Uterus (tissue), 4 donors: ENCODE results near the gene HSPG2. TPM values are rescaled to one million over a fixed set of nuclear protein-coding genes. Genes with fewer than 3 reads are reported as not detected.

Source experiments
- DNase-seq, 2 donors: peaks; one replicate each; pipeline ENCODE4 v3.0.0-alpha.2; 2019 to 2020
- H3K27ac ChIP-seq, 2 donors: fragments of 200-600 bp; sonication (generic); 1 replicate in 1 of 2; 2 replicates in 1 of 2; pipeline ENCODE4 v1.5.1; 2016 to 2018
- H3K27me3 ChIP-seq, 2 donors: fragments of 200-600 bp; sonication (generic); one replicate each; pipeline ENCODE4 v1.5.1; 2018 to 2019; ENCODE audit warnings: control low read depth in 1 of 2
- H3K36me3 ChIP-seq, 2 donors: fragments of 200-600 bp; sonication (generic); one replicate each; pipeline ENCODE4 v1.5.1; 2019; ENCODE audit warnings: control low read depth in 1 of 2
- H3K4me1 ChIP-seq, 2 donors: fragments of 200-600 bp; sonication (generic); one replicate each; pipeline ENCODE4 v1.5.1; 2018 to 2019; ENCODE audit warnings: control low read depth in 1 of 2
- H3K4me3 ChIP-seq, 2 donors: fragments of 200-600 bp; sonication (generic); 1 replicate in 1 of 2; 2 replicates in 1 of 2; pipeline ENCODE4 v1.5.1; 2018 to 2019; ENCODE audit warnings: mild to moderate bottlenecking in 1 of 2
- H3K9me3 ChIP-seq, 2 donors: fragments of 200-600 bp; sonication (generic); one replicate each; pipeline ENCODE4 v1.5.1; 2019; ENCODE audit warnings: control low read depth in 1 of 2
- POLR2A ChIP-seq, 2 donors: fragments of 450-650 bp; IDR thresholded peaks; one replicate each; pipeline ENCODE4 v1.6.1; 2016; ENCODE audit warnings: antibody characterized with exemption in 2 of 2, mild to moderate bottlenecking in 1 of 2, moderate library complexity in 1 of 2
- intact Hi-C: fragments of 100-400 bp; cut with DNase I; formaldehyde crosslinking; loops from one replicate; pipeline ENCODE4 v1.15.1; 2023; ENCODE audit warnings: low total_unique reads
- total RNA-seq, 4 donors: library from RNA; depleted of rRNA in 3 of 4; stranded (reverse); fragments of >200 nt in 3 of 4; gene quantifications; one replicate each; pipeline versions ENCODE4 v1.1.0 to v1.2.4, GENCODE V29; 2014 to 2023
- TF ChIP-seq, protein P1 (sequence below), 4 experiments: fragments of 200-600 bp in 2 of 4; fragments of 450-650 bp in 2 of 4; sonication (generic) in 2 of 4; IDR thresholded peaks; one replicate each; pipeline ENCODE4 v1.5.1; 2016 to 2019; ENCODE audit warnings: antibody characterized with exemption in 4 of 4, mild to moderate bottlenecking in 2 of 4, moderate library complexity in 1 of 4
- donor health status: DM: yes; HTN: yes; CAD: no.

Gene HSPG2
- total RNA-seq, 4 donors from 2014 or later: 96.8 to 677 (median 290) TPM

DNA sequence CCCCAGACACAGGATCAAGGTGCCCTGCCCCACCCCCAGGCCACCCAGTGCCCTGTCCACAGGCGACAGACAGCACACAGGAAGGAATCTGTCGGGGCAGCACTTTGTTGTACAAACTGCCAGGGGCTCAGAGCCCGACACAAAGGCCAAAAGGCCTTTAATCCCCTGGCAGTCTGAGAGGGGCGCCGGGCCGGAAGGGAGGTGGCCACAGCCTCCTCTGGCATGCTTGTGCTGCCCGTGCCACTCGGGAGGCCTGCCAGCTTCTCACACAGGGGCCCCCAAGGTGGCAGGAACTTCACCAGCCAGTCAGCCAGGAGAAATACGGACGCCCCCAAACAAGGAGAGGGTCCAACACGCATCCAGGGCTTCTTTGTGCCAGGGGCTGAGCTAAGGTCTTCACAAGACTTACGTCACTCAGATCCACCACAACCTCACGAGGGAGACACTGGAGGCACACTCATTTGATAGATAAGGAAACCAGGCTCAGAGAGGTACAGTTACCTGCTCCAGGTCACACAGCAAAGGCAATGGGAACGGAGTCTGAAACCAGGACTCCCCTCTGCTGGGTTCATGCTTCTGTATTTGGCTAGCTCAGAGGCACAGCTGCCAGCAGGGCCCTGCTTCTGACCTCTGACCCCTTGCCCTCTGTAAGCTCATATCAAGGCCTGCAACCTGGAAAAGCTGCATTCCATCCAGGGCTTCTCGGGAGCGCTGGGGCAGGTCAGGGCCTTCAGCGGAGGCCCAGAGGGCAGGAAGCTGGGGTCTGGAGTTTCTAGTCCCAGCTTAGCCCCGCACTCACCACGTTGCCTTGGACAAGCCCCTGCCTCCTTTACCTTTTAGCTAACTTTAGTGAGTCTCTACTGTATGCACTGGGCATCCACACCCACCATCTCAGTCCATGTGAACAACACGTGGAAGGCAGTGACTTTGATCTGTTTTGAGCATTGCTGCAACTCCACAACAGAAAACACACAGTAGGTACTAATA lies 34.8 kb downstream of the HSPG2 start:
- TF ChIP-seq POLR2A (IDR thresholded peaks at IDR 0.05): no peak
- TF ChIP-seq, protein P1, sequence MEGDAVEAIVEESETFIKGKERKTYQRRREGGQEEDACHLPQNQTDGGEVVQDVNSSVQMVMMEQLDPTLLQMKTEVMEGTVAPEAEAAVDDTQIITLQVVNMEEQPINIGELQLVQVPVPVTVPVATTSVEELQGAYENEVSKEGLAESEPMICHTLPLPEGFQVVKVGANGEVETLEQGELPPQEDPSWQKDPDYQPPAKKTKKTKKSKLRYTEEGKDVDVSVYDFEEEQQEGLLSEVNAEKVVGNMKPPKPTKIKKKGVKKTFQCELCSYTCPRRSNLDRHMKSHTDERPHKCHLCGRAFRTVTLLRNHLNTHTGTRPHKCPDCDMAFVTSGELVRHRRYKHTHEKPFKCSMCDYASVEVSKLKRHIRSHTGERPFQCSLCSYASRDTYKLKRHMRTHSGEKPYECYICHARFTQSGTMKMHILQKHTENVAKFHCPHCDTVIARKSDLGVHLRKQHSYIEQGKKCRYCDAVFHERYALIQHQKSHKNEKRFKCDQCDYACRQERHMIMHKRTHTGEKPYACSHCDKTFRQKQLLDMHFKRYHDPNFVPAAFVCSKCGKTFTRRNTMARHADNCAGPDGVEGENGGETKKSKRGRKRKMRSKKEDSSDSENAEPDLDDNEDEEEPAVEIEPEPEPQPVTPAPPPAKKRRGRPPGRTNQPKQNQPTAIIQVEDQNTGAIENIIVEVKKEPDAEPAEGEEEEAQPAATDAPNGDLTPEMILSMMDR (IDR thresholded peaks at IDR 0.05): no peak
- Histone ChIP-seq H3K4me1 (peaks cover 25 to 66% of the 10 kb centered on the region in 2 donors), H3K4me3 (no peak overlapping the region), H3K36me3 (no peaks in the 10 kb centered on the region), H3K27ac (peak overlapping the region; percentile 93), H3K9me3 (no peaks in the 10 kb centered on the region), H3K27me3 (no peaks in the 10 kb centered on the region)
- no peak for DNase-seq
- intact Hi-C loops: no loop called here

DNA sequence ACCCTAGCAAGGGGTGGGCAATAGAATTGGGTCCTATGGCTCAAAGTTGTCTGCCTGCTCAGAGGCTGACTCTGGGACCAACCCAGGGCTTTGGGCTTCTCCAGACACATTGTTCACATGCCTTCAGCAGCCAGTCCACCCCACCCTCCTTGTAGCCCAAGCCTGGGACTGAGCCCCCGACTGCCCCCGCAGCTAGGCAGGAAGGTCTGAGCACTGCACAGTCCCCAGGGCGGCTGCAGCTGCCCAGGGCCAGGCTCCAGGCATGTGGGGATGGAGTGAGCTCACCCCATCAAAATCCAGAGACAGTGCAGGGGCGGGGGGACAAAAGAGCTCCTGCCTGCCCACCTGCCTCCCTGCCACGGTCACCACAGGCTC lies 35.6 kb downstream of the HSPG2 start:
- H3K27ac ChIP-seq: peak overlapping the region; percentile 93
- H3K9me3 ChIP-seq: no peaks in the 10 kb centered on the region
- no peak overlapping the region for H3K4me3 ChIP-seq
- peak; percentile 58 to 62 for DNase-seq
- TF ChIP-seq, protein P1 (IDR thresholded peaks at IDR 0.05): no peak
- no peak for TF ChIP-seq POLR2A (IDR thresholded peaks at IDR 0.05)
- no peaks in the 10 kb centered on the region for H3K36me3 ChIP-seq
- intact Hi-C loops: no loop called here
- no peaks in the 10 kb centered on the region for H3K27me3 ChIP-seq
- H3K4me1 ChIP-seq: peaks cover 25 to 67% of the 10 kb centered on the region in 2 donors

DNA sequence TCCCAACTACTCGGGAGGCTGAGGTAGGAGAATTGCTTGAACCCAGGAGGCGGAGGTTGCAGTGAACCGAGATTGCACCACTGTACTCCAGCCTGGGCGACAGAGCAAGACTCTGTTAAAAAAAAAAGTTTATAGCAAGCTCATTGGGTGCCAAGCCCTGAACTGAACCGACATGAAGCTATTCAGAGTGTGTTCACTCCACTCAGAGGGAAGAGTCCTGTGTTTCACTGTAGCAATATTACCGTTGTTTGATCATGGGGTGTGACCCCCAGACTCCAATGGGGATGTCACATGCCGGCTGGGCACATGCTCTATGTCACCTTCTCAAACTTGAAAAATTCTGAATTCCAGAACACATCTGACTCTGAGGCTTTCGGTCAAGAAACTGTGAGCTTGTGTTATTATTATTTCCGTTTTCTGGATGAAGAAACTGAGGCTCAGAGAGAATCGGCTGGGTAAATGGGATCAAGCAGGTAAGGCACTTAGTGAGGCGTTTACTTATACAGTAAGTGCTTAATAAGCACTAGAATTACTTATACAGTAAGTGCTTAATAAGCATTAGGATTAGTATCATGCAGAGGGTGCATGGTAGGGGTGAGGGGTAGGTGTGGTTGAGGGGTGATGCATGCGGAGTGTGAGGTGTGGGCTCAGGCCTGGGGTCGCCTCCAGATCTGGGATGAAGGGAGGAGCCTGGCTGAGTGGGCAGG lies 36.2 kb downstream of the HSPG2 start:
- intact Hi-C loops: no loop called here
- Histone ChIP-seq H3K4me3 (no peak overlapping the region), H3K36me3 (no peaks in the 10 kb centered on the region), H3K27ac (peak overlapping the region; percentile 93), H3K27me3 (no peaks in the 10 kb centered on the region), H3K4me1 (peaks cover 29 to 71% of the 10 kb centered on the region in 2 donors), H3K9me3 (no peaks in the 10 kb centered on the region)
- no peak for TF ChIP-seq POLR2A (IDR thresholded peaks at IDR 0.05)
- TF ChIP-seq, protein P1 (IDR thresholded peaks at IDR 0.05): no peak
- no peak for DNase-seq

DNA sequence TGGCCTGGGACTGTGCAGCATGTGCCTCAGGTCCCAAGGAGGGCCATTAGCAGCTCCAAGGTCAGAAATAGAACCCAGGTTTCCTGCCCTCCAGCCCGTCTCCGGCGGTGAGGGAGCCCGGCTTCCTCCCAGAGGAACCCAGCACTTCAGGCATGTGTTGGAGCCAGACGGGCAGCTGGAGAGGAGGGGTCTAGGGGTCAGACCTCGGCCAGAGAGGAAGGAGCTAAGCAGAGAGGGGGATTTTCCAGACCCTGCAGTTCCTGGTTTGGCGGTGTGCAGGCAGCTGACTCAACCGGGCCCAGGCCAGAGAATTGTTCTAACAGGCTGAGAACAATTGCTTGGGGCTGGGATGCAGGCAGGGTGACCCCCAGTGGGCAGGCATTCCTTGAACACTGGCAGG lies 37.1 kb downstream of the HSPG2 start:
- no peaks in the 10 kb centered on the region for H3K27me3 ChIP-seq
- intact Hi-C loops: loop anchor here (10.0 kb wide), 1 partner anchor 45 kb away; no protein-coding TSS in a partner anchor
- H3K4me1 ChIP-seq: peaks cover 30 to 74% of the 10 kb centered on the region in 2 donors
- no peak overlapping the region for H3K4me3 ChIP-seq
- TF ChIP-seq POLR2A (IDR thresholded peaks at IDR 0.05): no peak
- TF ChIP-seq, protein P1 (IDR thresholded peaks at IDR 0.05): no peak
- no peaks in the 10 kb centered on the region for H3K36me3 ChIP-seq
- H3K27ac ChIP-seq: peak overlapping the region; percentile 93
- DNase-seq: peak in 1 of 2 donors; percentile 48
- H3K9me3 ChIP-seq: no peaks in the 10 kb centered on the region
